Head of caudate nucleus (tissue), 42 donors: ENCODE measurements around the gene KLF2.
A peak's percentile ranks its signal among the peaks of the same experiment; 100 is the strongest.
"Not testable (repeated sequence)": the region's sequence is repeated elsewhere in the genome, so short reads cannot be mapped to it uniquely, and the experiment has no call there.

Source experiments
- DNase-seq, 42 donors: peaks; one replicate each; pipeline versions ENCODE4 v3.0.0 to v3.0.0-alpha.2; 2020 to 2021; ENCODE audit warnings: mixed read lengths in 7 of 42
- intact Hi-C: fragments of 100-400 bp; cut with DNase I; formaldehyde crosslinking; loops from one replicate; pipeline ENCODE4 v1.15.0; 2022

The KLF2 gene

DNA sequence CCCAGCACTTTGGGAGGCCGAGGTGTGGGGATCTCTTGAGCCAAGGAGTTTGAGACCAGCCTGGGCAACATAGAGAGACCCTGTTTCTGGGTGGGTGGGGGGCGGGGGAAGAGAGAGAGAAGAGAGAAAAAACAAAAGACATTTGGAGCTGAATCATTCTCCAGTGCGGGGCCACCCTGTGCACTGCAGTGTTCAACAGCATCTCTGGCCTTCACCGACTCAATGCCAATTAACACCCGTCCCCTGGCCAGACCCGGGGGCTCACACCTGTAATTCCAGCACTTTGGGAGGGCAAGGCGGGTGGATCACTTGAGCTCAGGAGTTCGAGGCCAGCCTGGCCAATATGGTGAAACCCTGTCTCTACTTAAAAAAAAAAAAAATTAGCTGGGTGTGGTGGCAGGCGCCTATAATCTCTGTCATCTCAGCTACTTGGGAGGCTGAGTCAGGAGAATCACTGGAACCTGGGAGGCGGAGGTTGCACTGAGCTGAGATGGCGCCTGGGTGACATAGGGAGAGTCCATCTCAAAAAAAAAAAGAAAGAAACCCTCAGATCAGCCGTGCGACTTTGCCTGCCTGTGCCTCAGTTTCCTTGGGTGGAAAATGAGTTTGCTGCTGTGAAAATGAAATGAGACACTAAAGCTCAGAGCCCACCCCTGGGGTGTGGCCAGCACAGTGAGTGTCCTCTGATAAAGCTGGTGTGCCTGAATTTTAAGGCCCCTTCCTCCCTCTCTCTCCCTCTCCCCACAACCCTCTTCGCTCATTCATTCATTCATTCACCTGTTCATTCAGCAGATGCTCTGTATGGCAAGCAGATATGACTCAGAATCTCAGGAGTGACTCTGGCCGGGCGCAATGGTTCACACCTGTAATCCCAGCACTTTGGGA, 6.4 kb downstream of the KLF2 start:
- intact Hi-C loops, result no loop called here
- DNase-seq, result no peak

DNA sequence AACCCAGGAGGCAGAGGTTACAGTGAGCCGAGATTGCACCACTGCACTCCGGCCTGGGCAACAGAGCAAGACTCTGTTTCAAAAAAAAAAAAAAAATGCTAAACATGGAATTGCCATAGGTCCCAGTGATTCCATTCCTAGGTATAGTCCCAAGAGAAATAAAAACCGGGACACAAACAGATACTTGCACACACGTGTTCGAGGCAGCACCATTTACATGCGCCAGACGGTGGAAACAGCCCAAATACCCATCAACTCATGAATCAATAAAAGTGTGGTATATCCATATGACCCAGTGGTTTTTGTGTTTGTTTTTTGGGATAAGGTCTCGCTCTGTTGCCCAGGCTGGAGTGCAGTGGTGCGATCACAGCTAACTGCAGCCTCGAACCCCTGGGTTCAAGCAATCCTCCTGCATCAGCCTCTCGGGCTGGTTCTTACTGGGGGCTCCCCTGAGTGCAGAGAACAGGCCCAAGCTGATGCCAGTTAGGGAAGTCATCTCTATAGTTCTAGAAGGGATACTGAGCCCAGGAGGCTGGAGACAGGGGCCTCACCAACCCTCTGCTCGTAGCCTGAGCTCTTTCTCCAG, 8.5 kb downstream of the KLF2 start:
- intact Hi-C loops, result no loop called here
- no peak for DNase-seq

DNA sequence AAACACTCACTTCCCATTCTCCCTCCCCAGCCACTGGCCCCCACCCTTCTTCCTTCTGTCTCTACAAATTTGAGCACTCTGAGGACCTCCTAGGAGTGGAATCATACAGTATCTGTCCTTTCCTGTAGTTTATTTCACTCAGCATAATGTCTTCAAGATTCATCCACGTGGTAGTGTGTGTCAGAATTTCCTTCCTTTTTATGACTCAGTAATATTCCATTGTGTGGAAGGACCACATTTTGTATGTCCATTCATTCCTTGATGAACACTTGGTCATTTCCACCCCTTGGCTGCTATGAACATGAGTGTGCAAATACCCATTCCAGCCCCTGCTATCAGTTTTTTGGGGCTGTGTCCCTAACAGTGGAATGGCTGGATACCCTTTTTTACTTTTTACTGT, 9.8 kb downstream of the KLF2 start:
- DNase-seq, result no peak
- intact Hi-C loops, result no loop called here

DNA sequence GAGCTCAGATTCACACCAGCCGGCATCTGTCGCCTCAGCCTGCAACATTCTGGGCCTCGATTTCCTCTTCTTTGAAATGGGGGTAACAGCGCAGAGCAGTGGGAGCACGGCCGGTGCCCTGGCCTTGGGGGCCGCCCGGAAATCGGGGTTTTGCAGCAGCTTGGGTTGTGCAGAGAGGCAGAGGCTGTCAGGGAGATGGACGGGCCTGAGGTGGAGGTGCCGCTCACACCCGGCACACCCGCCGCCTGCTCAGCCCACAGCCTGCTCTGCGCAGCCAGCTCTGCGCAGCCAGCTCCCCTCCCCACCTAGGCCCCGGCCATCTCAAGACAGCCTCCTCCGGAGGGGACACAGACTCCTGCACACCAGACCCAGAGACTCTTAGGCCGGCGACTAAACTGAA, 10.6 kb downstream of the KLF2 start:
- no peak for DNase-seq
- intact Hi-C loops, result no loop called here

DNA sequence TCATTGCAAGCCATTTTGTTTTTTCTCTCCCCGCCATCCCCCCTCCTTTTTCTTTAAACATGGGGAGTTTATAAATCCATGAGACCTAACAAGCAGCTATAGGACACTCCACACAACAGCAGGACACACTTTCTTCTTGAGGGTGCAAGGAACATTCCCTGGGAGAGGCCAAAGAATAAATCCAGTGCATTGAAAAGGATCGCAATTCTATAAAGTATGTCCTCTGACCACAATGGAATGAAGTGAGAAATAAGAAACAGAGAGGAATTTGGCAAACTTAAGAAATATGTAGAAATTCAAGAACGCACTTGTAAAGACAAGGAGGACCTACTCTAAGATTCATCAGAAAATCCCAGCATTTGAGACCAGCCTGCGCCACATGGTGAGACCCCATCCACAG, 11.9 kb downstream of the KLF2 start:
- intact Hi-C loops, result no loop called here
- DNase-seq, result no peak

DNA sequence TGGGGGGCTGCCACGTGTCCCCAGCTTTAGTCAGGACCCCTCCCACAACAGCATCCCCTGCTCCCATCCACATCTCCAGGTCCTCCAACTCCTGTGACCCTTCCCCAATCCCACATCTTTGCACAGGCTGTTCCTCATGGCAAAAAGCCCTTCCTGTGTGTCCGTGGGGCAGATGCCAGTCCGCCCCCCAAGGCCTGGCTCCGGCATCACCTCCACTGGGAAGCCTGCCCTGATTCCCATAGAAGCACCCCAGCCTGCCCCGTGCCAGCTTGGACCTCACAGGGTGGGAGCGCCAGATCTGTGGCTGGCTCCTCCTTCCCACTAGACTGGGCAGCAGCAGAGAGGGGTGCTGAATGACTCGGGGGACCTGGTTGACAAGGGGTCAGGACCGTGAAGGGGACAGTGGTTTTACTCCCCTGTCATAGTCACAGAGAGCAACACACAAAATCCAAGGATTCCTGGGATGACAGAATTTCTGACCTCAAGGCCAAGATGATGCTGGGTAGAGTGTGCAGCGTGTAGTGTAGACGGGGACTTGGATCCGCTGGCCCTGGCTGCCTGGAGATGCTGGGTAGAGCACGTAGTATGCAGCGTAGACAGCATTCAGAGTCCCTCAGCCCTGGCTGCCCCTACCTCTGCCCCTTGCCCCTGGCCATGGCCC, 13.3 kb downstream of the KLF2 start:
- DNase-seq, result no peak
- intact Hi-C loops, result no loop called here

DNA sequence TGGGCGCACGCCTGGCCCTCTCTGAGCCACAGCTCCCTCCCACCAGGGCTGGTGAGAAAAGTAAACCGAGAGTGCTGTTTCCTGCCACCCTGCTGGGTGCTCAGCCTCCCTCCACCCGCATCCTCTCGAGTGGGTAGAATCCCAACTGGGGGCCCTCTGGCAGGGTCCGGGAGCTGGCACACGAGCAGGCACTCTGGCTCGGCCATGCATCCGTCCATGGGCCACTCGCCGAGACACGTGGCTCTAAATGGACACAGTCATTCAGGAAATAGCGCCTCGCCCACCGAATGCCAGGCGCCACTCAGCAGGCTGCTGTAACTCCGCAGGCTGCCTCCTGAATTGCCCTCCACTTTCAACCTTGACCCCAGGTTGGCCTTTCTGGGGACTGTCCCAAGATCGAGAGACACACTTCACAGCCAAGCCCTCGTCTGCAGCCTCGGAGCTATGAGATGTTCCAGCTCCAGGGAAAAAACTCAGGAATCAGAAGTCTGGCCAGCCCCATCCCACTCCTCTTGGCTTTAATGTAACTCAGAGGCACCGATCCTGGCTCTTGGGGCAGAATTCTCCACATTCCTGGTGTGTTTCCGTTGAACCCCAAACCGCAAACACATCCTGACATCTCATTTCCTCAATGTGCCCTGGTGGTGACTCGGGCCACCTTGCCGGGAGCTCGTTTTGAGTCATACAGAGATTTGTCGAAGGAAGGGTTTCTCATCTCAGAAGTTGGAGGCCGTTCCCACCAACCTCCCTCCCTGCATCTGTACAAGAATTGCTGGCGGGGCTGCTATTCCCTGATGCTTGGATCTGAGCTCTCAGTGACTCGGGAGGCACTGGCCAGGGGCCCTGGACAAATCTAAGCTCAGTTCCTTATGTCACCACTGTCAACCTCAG, 14.1 kb downstream of the KLF2 start:
- intact Hi-C loops, result no loop called here
- peak in 4 of 42 donors; percentile 24 to 47 (median 40) for DNase-seq

DNA sequence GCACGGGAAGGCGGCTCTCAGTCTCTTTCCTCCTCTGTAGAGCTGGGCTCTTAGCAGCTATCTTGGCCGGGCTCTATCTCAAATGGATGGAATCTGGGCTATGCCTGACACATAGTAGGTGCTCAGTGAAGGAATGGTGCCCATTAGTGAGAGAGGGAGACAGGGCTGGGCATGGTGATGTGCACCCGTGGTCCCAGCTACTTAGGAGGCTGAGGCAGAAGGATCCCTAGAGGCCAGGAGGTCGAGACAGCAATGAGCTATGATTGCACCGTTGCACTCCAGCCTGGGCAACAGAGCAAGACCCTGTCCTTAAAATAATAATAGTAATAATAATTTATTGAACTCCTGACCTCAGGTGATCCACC, 14.7 kb downstream of the KLF2 start:
- intact Hi-C loops, result no loop called here
- no peak for DNase-seq

DNA sequence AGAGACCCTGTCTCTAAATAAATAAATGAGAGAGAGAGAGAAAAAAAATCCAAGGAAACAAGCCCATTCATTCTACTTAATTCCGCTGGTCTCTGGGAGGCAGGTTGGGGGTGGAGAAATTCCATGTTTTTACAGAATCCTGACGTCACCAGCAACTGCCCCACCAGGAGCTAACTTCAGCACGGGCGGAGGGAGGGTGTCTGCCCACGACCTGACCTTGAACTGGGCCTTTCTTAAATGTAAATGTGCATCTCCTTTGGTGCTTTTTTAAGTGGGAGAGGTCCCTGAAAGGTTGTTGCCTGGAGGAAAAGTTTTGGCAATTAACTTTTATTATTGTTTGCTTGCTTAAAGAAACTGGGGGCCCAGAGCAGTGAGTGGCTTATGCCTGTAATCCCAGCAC, 15.5 kb downstream of the KLF2 start:
- no peak for DNase-seq
- intact Hi-C loops, result no loop called here

DNA sequence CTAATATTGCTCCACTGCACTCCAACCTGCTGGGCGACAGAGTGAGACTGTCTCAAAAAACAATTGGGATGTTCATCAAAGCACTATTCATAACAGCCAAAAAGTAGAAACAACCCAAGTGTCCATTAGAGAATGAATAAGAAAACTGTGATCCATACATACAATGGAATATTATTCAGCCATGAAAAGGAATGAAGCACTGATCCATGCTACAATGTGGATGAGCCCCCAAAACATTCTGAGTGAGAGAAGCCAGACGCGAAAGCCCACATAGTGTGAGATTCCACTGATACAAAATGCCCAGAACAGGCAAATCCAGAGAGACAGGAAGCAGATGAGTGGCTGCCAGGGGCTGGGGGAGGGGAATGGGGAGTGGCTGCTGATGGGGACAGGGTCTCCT, 16.0 kb downstream of the KLF2 start:
- intact Hi-C loops, result no loop called here
- no peak for DNase-seq

DNA sequence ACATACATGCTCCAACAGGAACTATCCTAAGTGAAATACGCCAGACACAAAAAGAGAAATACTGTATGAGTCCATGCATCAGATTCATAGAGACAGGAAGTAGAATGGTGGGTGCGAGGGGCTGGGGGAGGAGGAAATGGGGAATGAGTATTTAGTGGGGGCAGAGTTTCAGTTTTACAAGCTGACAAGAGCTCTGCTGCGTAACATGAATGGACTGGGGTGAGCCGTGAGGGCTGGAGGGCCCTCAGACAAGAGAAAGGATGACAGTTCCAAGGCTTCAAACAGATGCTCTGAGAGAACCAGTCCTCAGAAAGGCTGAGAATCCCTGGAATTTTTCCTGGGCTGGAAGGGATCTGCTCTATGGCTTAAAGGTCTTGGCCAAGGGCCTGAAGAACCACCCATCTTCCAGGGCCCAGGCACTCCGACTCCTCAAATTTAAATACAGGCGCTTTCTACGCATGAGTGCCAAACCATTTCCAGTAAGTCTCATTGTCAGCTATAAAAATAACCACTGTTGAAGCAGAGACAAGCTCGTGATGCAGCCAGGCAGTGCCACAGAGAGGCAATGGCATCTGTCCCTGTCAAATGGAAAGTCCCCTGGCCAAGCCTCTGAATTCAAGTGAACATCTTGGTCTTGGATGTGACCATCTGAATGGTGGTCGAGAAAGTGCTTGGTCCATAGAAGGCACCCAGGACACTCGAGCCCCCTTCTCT, 17.5 kb downstream of the KLF2 start:
- DNase-seq, result peak in 16 of 42 donors; percentile 12 to 65 (median 44)
- intact Hi-C loops, result no loop called here

DNA sequence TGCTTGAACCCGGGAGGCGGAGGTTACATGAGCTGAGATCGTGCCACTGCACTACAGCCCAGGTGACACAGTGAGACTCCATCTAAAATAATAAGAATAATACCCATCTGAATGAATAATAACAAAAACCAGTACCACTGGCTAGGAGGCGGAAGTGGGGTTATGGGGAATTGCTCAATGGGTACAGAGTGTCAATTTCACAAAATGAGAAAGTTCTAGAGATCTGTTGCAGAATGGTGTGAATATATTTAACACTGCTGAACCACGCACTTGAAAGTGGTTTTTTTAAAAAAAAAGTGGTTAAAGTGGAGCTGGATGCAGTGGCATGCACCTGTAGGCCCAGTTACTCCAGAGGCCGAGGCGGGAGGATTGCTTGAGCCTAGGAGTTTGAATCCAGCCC, 18.5 kb downstream of the KLF2 start:
- no peak for DNase-seq
- intact Hi-C loops, result no loop called here

DNA sequence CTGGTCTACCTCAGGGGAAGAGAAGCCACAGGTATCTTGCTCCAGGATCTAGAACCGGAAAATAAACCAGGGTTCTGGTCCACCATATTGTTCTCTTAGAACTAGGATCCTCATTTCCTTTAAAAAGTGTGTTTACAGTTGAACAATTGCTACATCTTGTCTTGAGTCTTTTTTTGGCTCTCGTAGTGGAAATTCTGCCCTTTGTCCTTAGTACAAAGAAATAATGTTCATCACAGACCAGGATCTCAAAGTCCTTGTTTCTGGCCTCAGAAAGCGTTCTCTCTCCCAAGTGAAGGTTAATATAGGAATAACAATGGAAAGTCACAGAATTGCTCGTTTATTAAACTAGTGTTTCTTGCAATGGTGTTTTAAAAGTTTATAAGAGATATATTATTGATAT, 20.8 kb downstream of the KLF2 start:
- no peak for DNase-seq
- intact Hi-C loops, result no loop called here

DNA sequence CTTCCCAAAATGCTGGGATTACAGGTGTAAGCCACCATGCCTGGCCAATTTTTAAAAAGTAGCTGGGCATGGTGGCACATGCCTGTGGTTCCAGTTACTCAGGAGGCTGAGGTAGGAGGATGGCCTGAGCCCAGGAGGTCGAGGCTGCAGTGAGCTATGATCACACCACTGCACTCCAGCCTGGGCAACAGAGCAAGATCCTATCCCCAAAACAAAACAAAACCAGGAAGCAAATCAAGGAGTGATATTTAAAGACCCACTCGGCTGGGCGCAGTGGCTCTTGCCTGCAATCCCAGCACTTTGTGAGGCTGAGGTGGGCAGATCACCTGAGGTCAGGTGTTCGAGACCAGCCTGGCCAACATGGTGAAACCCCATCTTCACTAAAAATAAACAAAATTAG, 22.5 kb downstream of the KLF2 start:
- intact Hi-C loops, DNase-seq: not testable (repeated sequence)

DNA sequence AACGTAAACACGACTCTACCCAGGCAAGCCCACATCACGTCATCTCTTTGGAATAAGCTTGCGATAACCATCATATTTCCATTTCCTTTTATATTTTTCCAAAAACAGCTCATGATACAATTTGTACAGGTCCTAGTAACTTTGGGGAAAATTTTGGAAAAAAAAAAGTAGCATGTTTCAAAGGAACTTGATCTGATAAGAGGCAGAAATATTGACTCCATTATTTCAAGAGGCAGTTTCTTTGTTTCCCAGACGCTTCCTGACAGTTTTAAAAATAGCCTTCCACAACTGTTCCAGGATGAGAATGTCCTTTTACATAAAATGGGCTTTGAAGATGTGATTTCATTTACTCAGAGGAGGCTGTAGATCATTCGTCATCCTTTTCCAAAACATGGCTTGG, 23.1 kb downstream of the KLF2 start:
- DNase-seq, result no peak
- intact Hi-C loops, result no loop called here

DNA sequence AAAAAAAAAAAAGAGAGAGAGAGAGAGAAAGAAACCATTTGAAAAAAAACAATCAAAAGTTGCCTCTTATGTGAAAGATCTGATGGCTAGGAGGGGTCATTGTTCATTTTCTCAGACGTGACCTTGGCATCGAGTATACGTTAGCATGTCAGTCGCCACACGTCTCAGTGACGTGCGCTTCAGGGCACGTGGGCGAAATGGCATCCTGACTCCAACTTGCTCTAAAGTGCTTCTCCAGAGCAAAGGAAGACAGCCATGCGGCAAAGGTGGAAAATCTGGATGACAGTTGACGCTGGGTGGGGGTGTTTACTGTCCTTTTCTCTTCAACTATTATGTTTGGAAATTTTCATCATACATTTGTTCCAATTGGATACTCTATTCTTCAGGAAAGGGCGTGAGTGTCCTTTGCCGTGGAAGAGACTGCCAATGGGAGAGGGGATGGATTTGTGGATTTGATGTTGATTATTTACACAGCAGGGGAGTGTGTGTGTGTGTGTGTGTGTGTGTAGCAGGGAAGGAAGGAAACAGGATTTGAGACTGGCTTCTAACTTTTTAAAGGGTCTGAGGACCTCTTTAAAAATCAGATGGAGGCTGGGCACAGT, 25.0 kb downstream of the KLF2 start:
- no peak for DNase-seq
- intact Hi-C loops, result no loop called here

DNA sequence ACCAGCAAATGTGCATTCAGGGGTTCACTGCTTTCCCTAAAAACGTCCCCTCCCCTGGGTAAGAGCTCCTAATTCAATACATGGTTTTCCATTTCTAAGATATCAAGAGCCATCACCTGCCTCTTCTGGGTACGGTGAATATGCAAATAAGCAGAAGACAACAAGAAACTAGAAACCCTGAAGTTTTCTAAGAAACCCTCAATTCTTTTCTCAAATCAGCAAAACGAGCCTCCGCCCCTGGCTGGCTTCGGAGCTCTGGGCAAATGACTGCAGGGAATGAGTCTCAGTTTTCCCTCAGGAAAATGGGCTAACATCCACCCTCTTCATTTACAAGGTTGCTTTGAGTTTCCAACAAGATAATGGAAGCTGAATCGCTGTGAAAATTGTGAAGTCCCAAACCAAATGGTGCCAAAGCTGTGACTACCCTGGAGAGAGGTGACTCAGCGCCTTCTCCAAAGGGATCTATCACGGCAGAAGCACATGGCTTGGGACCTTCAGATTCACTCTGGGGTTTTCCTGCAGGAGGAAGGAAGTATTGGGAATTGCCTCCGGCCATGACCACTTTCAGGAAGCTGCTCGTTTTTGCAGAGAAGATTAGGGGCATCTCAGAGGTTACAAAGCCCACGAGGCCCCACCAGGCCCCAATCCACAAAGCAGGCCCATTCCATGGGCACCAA, 26.6 kb downstream of the KLF2 start:
- intact Hi-C loops, result no loop called here
- no peak for DNase-seq
